Measurements from ENCODE around the gene ALCAM. TPM values are rescaled to one million over a fixed set of nuclear protein-coding genes. Genes with fewer than 3 reads are reported as not detected.

ALCAM gene
- total RNA-seq, 1 donor from 2014 or later, result 8.3 TPM

DNA sequence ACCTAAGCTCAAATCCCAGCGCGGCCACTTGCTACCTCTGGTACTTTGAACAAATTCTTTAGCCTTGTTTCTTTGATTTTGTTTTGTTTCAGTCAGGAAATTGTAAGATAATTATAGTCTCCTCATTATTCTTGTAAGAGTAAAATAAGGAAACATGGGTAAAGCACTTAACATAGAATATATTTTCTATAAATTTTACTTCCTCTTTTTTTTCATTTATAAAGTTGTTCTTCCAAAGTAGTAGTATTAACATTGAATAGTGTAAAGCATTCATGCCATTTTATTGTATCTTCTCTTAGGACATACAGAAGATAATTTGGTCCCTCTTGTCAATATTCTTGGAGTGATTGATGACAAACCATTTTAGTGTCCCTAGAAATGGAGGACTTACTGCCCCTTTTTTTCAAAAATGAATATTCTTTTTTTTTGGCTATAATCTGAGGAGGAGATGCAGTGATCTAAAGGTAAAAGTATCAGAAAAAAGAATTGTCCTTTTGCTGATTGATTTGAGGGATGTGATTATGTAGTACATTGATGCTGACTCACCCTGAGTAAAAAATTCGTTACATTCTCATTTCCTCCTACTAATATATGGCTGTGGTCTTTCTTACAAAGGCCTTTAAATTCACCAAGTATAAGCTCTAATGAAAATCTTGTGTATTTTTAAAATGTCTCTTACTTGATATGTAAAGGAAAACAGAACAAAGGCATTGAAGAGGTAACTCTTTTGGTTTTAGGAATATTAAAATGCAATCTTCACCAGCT is 51.0 kb downstream of the ALCAM start:
- intact Hi-C loops (cut with DNase I), result no loop called here
- DNase-seq (ENCODE audit: low spot score), result no peak

DNA sequence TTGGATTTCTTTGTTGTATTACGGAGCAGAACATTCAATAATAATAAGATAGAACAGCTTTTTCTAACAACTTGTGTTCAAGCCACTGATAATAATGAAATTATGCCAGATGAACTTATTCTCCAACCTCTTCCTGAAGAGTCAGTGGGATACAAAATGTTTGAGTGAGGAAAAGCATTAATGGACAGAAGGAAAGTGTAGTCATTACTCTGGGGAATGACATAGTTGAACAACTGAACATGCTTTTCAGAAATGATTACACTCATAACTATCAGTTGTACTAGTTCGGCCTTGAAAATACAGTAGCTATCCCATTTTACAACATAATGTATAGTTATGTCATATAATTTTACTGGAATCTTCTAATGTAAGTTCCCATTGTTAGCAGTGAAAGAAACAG is 55.9 kb downstream of the ALCAM start:
- no peak for DNase-seq (ENCODE audit: low spot score)
- intact Hi-C loops (cut with DNase I), result no loop called here

DNA sequence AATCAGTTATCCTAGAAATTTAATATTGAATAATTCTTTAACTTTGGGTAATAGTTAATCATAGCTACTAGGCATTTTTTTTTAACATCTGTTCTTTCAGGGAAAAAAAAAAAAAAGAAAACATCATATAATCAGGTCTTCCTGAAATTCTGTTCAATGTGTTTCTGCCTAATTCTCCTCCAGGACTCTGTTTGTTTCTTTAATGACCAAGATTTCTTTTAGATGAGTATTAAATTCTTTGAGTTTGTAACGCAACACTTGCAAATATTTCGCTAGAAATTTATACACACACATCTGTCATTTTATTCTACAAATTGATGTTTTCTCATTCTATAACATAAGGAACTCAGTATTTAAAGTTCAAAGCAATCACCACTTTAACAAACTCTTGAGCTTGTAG is 56.7 kb downstream of the ALCAM start:
- intact Hi-C loops (cut with DNase I), result no loop called here
- DNase-seq (ENCODE audit: low spot score), result no peak

DNA sequence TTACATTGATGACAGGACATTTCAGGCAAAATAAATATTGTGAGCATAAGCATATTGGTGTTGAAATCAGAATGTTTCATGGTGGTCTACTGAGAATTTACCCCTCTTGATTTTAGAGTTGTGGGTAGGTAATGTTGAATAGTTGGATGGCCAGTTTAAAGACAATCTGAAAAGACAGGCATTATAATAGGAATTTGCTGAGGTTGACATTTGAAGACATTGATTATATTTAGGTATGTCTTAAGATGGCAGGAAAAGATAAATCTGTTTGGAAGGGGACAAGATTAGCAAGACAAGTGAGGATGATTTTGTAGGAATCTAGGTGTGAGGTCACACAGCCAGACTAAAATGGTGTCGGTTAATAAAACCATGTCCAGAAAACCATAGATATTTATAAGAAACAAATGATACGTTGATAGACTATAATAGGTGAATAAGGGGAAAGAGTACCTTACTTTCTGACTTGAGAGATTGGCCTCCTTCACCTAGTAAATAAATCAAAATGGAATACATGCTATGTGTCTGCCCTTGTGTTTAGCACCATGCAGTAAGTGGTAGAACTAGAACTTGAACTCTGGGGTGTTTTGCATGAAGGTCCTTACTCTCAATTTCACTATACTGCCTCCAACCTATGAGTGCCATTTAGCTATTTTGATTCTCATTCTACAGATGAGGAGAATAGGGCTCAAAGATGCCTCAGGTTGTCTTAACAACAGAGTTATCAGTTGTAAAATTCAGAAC is 57.9 kb downstream of the ALCAM start:
- no peak for DNase-seq (ENCODE audit: low spot score)
- intact Hi-C loops (cut with DNase I), result no loop called here

DNA sequence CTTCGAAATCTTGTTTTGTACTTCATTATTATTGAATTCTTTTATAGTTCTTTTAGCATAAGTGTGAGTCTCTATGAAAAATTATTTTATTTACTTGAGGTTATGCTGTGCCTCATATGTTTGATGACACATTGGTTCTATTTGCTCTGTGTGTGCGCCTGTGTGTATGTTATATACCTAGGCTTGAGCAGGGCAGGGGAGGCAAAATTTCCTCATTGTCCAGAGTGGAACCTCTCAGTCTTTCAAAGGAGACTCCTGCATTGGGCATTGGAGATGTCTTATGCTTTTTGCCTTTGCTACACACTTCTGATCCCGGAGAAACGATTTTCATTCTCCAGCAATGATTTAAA is 58.4 kb downstream of the ALCAM start:
- intact Hi-C loops (cut with DNase I), result no loop called here
- DNase-seq (ENCODE audit: low spot score), result no peak

DNA sequence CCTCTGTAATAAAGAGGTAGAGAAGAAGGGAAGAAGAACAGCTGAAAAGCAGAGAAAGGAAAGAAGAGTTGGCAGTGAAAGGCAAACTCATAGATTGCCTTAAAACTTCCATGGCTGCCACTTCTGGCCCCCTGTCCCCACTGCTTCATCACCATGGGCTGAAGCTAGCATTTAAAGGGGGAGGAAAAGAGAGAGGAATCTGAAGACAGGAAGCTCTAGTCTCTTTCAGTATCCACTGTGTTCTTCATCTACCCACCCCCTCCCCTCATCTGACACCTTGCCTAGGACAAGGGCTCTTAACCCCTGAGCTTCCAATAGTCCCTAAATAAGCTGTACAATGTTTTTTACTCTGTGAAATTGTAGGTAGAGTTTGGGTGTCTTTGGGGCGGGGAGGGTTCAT is 60.6 kb downstream of the ALCAM start:
- intact Hi-C loops (cut with DNase I), result no loop called here

DNA sequence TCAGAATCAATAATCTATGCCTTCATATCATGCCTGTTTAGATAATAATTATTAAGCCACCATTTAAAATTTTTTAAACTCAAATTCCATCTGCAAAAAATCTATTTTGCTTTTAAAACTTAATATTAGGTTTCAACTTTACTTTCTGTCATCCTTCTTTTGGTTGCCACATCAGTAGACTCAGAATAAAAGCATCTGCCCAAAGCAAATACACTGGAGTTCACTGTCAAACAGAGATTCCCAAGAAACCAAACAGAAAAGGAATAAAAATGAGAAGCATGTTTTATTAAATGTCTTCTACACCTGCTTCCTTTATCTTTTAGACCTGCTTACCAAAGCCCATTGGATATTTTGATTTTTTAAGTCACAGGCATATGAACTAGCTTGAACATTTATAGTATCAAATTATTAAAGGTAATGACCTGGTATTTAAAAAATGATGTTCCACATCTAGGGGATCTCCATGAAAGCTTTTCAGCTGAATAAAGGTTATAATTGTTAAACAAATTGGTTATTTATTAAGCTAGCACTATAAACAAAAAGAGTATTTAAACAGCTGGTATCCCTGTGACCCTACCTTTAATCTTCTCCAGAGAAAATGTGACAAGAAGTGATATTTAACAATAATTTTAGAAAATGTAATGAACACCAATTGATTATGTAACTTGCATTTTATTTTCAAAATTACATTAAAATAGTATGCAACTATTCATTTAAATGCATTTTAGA is 62.5 kb downstream of the ALCAM start:
- no peak for DNase-seq (ENCODE audit: low spot score)
- intact Hi-C loops (cut with DNase I), result no loop called here

More for the DNA sequence above, 60.6 kb downstream of the ALCAM start:
- DNase-seq (ENCODE audit: low spot score), result no peak

DNA sequence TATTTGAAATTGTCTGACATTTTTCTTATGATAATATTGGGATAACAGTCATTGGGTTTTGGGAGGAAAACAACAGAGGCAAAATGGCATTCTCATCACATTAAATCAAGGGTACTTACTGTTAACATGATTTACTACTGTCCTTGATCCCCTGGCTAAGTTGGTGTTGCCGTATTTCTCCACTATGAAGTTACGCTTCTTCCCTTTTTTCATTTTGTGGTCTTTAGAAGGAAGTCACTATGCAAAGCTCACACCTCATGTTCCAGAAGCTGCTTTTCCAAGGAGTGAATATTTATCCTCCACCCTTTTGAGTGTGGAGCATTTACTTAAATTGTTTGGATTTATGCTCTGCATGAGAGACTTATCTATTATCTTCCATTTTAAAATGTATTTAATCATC is 63.7 kb downstream of the ALCAM start:
- no peak for DNase-seq (ENCODE audit: low spot score)
- intact Hi-C loops (cut with DNase I), result no loop called here

DNA sequence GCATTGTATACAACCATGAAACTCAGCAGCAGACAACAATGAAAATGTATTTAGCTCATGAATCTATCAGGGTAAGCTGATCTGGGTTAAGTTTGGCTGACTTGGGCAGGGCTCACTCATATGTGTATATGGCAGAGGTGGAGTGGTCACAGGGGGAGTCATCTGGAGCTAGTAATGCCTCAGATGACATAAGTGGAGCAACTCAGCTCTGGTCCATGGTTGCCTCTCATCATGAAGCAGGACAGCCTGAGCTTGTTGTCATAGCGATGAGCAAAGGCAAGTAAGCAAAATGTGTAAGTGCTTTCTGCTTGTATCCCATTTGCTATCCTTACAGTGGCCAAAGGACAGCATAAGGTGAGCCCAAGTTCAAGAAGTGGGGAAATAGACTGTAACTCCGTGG is 64.5 kb downstream of the ALCAM start:
- DNase-seq (ENCODE audit: low spot score), result no peak
- intact Hi-C loops (cut with DNase I), result no loop called here

DNA sequence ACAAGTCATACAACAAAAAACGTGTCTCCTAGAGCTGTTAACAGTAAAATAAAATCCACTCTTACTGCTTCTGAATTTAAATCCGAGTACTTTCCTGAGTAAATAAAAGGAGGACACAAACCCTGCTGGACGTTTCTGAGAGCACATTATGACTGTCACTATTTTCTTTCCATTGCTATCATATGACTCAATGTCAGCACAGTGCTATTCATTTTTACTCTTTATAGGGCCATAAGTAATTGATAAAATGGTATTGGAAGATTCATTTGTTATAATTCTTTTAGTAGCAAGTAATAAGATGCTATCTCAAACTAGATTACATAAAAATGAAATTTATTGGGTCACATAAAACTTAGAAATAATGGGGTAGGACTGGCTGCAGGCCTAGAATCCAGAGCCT is 68.6 kb downstream of the ALCAM start:
- intact Hi-C loops (cut with DNase I), result no loop called here
- DNase-seq (ENCODE audit: low spot score), result no peak

DNA sequence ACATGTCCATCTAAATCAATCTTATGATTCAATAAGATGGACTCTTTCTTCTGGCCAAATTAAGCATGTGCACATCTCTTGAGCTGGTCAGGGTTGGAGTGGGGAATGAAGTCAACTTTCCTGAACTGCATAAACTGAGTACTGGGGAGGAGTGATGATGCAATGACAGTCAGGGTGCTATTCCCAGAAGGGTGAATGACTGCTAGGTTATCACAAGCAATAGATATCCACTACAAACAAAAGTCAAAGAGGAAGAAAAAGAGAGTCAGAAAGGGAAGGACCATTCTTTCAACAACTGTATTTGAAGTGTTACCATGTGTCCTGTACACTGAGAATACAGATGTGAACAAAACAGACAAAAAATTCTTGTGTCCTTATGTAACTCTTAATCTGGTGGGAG is 70.0 kb downstream of the ALCAM start:
- no peak for DNase-seq (ENCODE audit: low spot score)
- intact Hi-C loops (cut with DNase I), result no loop called here

DNA sequence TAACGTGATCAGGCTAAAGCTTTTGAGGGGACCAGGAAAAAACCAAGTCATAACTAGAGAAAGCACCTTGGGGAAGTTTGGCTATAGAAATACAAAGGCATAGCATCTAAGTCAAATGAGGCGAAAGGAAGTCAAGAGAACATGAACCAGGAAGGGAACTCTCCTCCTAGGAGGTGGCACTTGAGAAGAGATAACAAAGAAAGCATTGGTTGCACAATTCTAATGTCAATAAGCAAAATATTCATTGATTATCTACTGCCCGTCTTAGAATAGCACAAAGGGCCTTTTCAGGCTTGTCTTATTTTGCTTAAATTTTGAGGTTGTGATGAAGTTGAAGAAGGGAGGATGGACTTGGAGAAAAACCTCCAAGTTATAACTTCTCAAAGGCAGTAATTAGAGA is 73.4 kb downstream of the ALCAM start:
- intact Hi-C loops (cut with DNase I), result no loop called here
- no peak for DNase-seq (ENCODE audit: low spot score)

DNA sequence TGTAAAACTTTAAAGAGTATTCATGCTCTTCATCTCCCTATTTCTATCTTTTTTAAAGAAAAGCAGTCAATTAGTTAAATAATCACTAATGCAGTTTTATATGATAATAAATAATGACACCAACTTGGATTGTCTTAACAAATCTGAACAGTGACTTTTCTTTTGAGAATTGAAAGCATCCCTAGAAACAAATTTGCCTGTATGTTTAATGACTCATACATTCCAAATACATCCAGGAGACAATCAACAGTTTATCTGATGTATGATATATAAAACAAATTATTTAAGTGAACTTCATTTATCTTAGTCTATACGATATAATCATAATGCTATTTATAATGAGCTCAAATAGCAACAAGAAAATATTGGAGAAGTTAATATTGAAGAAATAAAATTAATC is 78.0 kb downstream of the ALCAM start:
- intact Hi-C loops (cut with DNase I), result no loop called here
- DNase-seq (ENCODE audit: low spot score), result no peak

DNA sequence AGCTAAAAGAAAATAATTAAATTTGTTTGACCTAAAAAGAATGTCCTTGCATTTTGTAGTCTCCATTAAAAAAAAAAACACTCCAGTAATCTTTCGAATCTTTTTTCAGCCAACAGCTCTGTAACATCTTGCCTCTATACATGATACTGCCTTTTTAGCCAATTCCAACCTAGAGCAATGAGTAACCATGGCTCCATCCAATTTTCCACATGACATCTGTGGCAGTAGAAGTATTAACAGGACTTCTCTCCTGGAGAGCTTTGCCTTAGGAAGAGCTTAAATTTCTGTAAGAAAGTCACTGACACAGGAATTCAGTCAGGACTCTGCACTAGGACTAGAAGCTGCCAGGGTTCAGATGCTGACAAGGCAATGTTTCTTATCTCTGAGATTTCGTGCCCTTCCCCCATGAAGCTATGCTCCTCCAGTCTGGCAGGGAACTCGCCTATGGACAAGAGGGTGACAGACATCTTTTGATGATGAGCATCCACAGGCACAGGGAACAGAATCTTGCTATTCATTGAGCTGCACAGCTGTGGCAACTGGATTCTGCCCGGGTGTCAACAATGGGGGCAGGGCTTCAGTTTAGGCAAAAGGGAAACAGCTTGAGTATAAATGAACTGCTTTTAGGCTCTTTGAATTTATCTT is 81.8 kb downstream of the ALCAM start:
- intact Hi-C loops (cut with DNase I), result no loop called here
- DNase-seq (ENCODE audit: low spot score), result no peak

DNA sequence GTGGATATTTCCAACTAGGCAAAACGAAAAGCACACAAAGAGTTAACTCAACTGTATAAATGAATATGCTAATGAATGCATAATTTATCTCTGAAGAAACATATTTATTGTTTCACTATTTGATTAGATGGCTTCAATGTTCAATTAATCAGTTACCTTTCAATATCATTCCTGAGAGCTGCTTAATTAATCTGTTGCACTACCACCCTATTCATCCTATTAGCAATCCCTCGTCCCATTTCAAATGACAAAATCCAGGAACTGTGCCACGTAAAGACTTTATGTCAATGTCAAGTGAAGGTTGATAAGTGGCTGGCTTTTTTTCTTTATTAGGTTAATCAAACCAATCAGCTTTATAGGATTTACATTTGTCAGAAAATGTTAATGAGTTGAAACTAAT is 82.7 kb downstream of the ALCAM start:
- intact Hi-C loops (cut with DNase I), result no loop called here
- no peak for DNase-seq (ENCODE audit: low spot score)

DNA sequence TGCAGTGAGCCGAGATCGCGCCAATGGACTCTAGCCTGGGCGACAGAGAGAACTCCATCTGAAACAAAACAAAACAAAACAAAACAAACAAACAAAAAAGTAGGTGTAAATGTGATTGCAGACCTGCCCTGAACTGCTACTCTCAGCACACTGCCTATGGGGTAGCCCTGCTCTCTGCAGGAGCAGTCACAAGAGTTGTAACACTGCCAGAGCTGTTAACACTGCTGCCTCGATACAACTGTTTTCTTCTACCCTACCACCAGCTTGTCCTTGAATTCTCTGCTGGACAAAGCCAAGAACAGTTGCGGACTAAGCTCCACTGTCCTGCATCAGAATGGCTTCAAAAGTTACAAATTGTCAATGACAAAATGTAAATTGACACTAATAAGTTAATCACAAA is 89.3 kb downstream of the ALCAM start:
- DNase-seq (ENCODE audit: low spot score), result no peak
- intact Hi-C loops (cut with DNase I), result no loop called here

DNA sequence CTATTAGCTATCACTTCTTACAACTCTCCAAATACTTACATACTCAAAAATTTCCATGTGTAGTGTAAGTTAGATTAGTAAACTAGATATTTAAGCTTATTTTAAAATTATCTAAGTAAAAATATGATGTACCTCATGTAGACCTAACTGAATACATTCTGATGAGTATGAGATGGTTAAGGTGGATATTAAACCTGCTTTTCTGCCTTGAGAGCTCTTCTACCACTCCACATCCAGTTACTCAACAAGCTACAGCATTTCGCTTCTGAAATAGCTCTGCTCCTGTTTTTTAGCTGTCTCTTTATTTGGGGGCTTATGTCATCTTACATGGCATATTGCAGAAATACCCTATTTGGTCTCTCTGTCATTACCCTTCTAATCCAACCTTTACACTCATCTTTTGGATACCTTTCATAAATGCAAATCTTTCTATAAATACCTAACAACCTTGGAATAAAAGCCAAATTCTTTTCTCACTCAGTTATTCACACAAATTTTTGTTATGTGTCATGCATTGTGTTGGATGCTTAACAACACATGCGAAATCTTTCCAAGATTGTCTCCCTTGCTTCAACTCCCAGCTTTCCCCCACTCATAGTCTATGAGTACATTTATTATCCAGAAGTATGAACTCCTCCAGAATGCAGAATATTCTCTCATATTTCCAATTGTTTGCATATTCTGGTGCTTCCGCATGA is 92.0 kb downstream of the ALCAM start:
- intact Hi-C loops (cut with DNase I), result no loop called here
- DNase-seq (ENCODE audit: low spot score), result no peak

DNA sequence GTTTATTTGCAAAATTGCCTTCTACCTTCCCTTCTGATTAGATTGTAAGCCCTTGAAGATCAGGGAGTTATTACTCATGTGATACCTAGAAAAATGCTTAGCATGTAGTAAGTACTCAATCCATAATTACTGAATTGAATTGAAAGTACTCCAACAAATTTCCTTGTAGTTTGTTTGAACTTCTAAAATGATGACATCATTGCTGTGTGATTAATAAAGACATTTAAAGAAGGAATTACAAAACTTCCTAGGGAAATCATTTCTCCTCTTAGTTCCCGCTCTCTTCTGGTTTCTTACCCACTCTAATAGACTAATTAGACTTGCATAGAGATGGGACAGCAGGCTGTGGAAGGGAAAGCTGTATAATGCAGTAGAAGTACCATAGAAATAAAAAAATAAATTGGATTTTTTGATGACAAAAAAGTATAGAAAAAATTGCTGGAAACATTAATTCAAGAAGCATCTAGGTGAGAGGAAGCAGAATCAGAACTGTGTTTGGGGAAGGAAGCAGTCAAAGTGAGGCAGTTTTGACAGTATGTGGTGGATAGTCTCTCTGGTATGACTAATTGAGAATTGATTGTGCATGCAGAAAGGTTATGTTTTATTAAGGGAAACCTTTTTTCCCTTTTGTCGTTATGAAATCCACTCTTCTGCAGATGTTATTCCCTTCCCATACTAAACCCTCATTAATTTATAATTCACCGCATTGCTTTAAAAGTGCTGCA is 93.0 kb downstream of the ALCAM start:
- intact Hi-C loops (cut with DNase I), result no loop called here
- no peak for DNase-seq (ENCODE audit: low spot score)

DNA sequence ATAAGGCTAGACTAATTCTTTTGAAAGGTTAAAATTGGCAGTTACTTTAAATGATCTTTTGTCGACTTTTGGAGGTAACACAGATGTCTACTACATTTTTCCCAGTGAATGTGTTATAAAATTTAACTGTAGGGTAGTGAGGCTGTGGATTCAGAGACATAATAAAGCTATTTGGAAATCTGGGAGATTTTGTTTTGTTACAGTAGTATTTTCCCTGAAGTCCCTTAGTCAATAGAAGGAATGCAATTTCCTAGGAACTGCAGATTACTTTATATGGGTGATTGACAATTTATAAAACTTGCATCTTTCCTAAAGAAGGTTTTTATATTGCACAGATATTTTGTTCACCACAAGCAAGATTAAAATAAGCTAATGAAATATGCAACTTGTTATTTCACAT is 96.9 kb downstream of the ALCAM start:
- intact Hi-C loops (cut with DNase I), result no loop called here
- no peak for DNase-seq (ENCODE audit: low spot score)
